IMR-90 (cell line): ENCODE results near the gene ETFRF1.

Experiments
- BHLHE40 ChIP-seq: fragments of 150-350 bp; IDR thresholded peaks from 2 replicates; pipeline ENCODE4 v1.6.1; 2016; ENCODE audit warnings: mild to moderate bottlenecking, low read depth, low read length
- CEBPB ChIP-seq: IDR thresholded peaks from 2 replicates; pipeline ENCODE4 v1.6.1; 2012; ENCODE audit warnings: low read depth, low read length, improper control_type of control experiment
- CHD1 ChIP-seq: IDR thresholded peaks from 2 replicates; pipeline ENCODE4 v1.6.1; 2012; ENCODE audit warnings: low read depth, low read length, improper control_type of control experiment
- CTCF ChIP-seq: conservative IDR thresholded peaks from 2 replicates; pipeline ENCODE4 v1.5.1; 2012; ENCODE audit warnings: mild to moderate bottlenecking, low read depth, low read length, improper control_type of control experiment
- MAFK ChIP-seq: IDR thresholded peaks from 2 replicates; pipeline ENCODE4 v1.6.1; 2012; ENCODE audit warnings: low read depth, low read length, improper control_type of control experiment
- MXI1 ChIP-seq: IDR thresholded peaks from 2 replicates; pipeline ENCODE4 v1.6.1; 2012; ENCODE audit warnings: low read depth, mild to moderate bottlenecking, low read length, moderate library complexity, borderline replicate concordance
- POLR2A ChIP-seq: IDR thresholded peaks from 2 replicates; pipeline ENCODE4 v1.6.1; 2012; ENCODE audit warnings: mild to moderate bottlenecking, low read depth, low read length
- RAD21 ChIP-seq: IDR thresholded peaks from 2 replicates; pipeline ENCODE4 v1.6.1; 2012; ENCODE audit warnings: low read length, improper control_type of control experiment
- RCOR1 ChIP-seq: IDR thresholded peaks from 2 replicates; pipeline ENCODE4 v1.6.1; 2012; ENCODE audit warnings: mild to moderate bottlenecking, low read length, improper control_type of control experiment; ENCODE audit not compliant: insufficient replicate concordance
- RFX5 ChIP-seq: IDR thresholded peaks from 2 replicates; pipeline ENCODE4 v1.8.0; 2012; ENCODE audit warnings: low read depth, mild to moderate bottlenecking, low read length, moderate library complexity
- SMC3 ChIP-seq: fragments of 150-350 bp; IDR thresholded peaks from 2 replicates; pipeline ENCODE4 v1.6.1; 2016; ENCODE audit warnings: low read depth, mild to moderate bottlenecking, antibody characterized with exemption, low read length, moderate library complexity

GRCh38 chr12:25195056-25195971 lies at the start of gene ETFRF1, which contains the start of gene DNAI7:
- no peak for TF ChIP-seq CTCF
- peak; percentile 96 for TF ChIP-seq POLR2A
- TF ChIP-seq RAD21 = no peak
- no peak for TF ChIP-seq CEBPB
- TF ChIP-seq RCOR1 = peak; percentile 5
- no peak for TF ChIP-seq SMC3
- no peak for TF ChIP-seq RFX5
- TF ChIP-seq CHD1 = no peak
- no peak for TF ChIP-seq BHLHE40
- TF ChIP-seq MAFK = no peak
- peak; percentile 45; the same call in 1 of the 2 replicates for TF ChIP-seq MXI1
